Smooth muscle cell (in vitro differentiated cells): ENCODE measurements around the gene ANKMY1. TPM values are rescaled to one million over a fixed set of nuclear protein-coding genes. Genes with fewer than 3 reads are reported as not detected.

ENCODE experiments used
- DNase-seq: peaks from one replicate; lab custom pipeline; 2025; ENCODE audit not compliant: unreplicated experiment; lab: John Stamatoyannopoulos, UW
- H2AFZ ChIP-seq: fragments of 200-600 bp; sonication (generic); 2 replicates; pipeline ENCODE4 v1.6.0; 2016; ENCODE audit warnings: antibody characterized with exemption, low read depth, mild to moderate bottlenecking
- H3F3A ChIP-seq: fragments of 200-600 bp; sonication (generic); 2 replicates; pipeline ENCODE4 v1.6.0; 2017; ENCODE audit warnings: antibody characterized with exemption, low read depth
- H3K27ac ChIP-seq: fragments of 200-600 bp; sonication (generic); 2 replicates; pipeline ENCODE4 v1.5.1; 2016; ENCODE audit warnings: low read depth, mild to moderate bottlenecking
- H3K27me3 ChIP-seq: fragments of 200-600 bp; sonication (generic); 2 replicates; pipeline ENCODE4 v1.6.1; 2016; ENCODE audit warnings: low read depth, mild to moderate bottlenecking
- H3K36me3 ChIP-seq: fragments of 200-600 bp; sonication (generic); 2 replicates; pipeline ENCODE4 v1.5.1; 2016; ENCODE audit warnings: low read depth
- H3K4me1 ChIP-seq: fragments of 200-600 bp; sonication (generic); 2 replicates; pipeline ENCODE4 v1.5.1; 2016; ENCODE audit warnings: low read depth
- H3K4me2 ChIP-seq: fragments of 200-600 bp; sonication (generic); 2 replicates; pipeline ENCODE4 v1.6.0; 2016; ENCODE audit warnings: mild to moderate bottlenecking
- H3K4me3 ChIP-seq: fragments of 200-600 bp; sonication (generic); 2 replicates; pipeline ENCODE4 v1.5.1; 2016; ENCODE audit warnings: mild to moderate bottlenecking
- H3K79me2 ChIP-seq: fragments of 200-600 bp; sonication (generic); 2 replicates; pipeline ENCODE4 v1.6.0; 2016; ENCODE audit warnings: low read depth, mild to moderate bottlenecking
- H3K9ac ChIP-seq: fragments of 200-600 bp; sonication (generic); 2 replicates; pipeline ENCODE4 v1.6.0; 2016; ENCODE audit warnings: low read depth
- H3K9me3 ChIP-seq: fragments of 200-600 bp; sonication (generic); replicated peaks from 2 replicates; pipeline ENCODE4 v1.5.1; 2016; ENCODE audit warnings: low read depth
- H4K20me1 ChIP-seq: fragments of 200-600 bp; sonication (generic); 2 replicates; pipeline ENCODE4 v1.6.0; 2016; ENCODE audit warnings: low read depth
- WGBS: methylation state at CpG from one replicate; pipeline ENCODE4 v1.1.7; 2016; ENCODE audit warnings: low lambda C conversion rate; 5-methylcytosine and 5-hydroxymethylcytosine counted together
- polyA plus RNA-seq: library from polyadenylated mRNA; unstranded; fragments of >200 nt; fragmentation: Nextera tagmentation; extraction: Ambion mirVana; gene quantifications from 2 replicates; pipeline ENCODE4 v1.2.1, GENCODE V29; 2016
- total RNA-seq: library from RNA; depleted of rRNA; stranded (reverse); fragments of >200 nt; gene quantifications from 2 replicates; pipeline ENCODE4 v1.2.3, GENCODE V29; 2014
- TF ChIP-seq, protein P1 (sequence below): fragments of 200-600 bp; sonication (generic); IDR thresholded peaks from 2 replicates; pipeline ENCODE4 v1.5.1; 2017; ENCODE audit warnings: borderline replicate concordance, mild to moderate bottlenecking, antibody characterized with exemption; ENCODE audit not compliant: insufficient read depth, poor library complexity, severe bottlenecking

ANKMY1 gene
- total and polyA plus RNA-seq, 2 experiments from 2014 or later = 6.4 to 8.7 TPM

DNA sequence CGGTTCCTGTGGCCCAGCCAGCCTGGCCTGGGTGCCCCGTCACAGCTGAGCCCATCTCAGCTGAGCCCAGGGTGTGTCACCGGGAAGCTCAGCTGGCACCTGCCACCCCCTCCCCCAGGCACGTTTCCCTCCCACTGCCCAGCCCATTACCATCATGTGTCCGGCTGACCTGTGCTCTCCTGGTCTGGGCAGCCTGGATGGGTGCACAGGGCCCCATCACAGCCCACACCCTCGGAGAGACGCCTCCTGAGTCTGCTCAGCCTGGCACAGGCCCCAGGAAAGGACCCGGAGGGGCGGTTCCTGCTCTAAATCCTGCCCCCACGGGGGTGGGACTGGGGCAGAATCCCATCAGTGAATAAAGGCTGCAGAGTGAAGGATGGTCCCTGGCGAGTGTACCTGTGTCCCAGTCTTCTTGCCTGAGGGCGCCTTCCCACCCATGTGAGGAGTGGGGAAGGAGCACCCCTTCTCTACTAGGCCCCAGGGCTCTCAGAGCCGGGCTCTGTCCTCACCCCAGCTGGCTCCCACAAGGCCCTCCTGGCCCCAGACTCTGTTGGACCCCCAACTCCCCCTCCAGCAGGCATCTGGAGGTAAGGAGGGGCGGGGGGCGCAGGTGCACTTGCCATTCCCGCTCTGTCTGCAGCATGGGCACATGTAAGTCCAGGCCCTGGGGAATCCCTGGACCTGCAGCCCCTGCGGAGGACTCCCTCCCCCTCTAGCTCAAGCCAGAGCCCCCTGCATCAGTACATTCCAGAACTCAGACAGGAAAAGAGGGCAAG is 101.2 kb downstream of the ANKMY1 start:
- H3K4me3 ChIP-seq = no peak overlapping the region
- no peaks in the 10 kb centered on the region for H3K9me3 ChIP-seq
- peaks cover 2% of the 10 kb centered on the region for H3F3A ChIP-seq
- H3K4me1 ChIP-seq = peaks cover 47% of the 10 kb centered on the region
- peak overlapping the region; percentile 80 for H3K4me2 ChIP-seq
- H2AFZ ChIP-seq = no peak overlapping the region
- H3K79me2 ChIP-seq = peaks cover 6% of the 10 kb centered on the region
- H3K36me3 ChIP-seq = no peaks in the 10 kb centered on the region
- 67% methylated on average over 16 of the region's 17 CpGs for WGBS
- H3K27ac ChIP-seq = no peak overlapping the region
- H4K20me1 ChIP-seq = peaks cover 92% of the 10 kb centered on the region
- H3K9ac ChIP-seq = no peak overlapping the region
- TF ChIP-seq, protein P1, sequence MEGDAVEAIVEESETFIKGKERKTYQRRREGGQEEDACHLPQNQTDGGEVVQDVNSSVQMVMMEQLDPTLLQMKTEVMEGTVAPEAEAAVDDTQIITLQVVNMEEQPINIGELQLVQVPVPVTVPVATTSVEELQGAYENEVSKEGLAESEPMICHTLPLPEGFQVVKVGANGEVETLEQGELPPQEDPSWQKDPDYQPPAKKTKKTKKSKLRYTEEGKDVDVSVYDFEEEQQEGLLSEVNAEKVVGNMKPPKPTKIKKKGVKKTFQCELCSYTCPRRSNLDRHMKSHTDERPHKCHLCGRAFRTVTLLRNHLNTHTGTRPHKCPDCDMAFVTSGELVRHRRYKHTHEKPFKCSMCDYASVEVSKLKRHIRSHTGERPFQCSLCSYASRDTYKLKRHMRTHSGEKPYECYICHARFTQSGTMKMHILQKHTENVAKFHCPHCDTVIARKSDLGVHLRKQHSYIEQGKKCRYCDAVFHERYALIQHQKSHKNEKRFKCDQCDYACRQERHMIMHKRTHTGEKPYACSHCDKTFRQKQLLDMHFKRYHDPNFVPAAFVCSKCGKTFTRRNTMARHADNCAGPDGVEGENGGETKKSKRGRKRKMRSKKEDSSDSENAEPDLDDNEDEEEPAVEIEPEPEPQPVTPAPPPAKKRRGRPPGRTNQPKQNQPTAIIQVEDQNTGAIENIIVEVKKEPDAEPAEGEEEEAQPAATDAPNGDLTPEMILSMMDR = no peak
- no peak for DNase-seq
- peaks cover 24% of the 10 kb centered on the region for H3K27me3 ChIP-seq

DNA sequence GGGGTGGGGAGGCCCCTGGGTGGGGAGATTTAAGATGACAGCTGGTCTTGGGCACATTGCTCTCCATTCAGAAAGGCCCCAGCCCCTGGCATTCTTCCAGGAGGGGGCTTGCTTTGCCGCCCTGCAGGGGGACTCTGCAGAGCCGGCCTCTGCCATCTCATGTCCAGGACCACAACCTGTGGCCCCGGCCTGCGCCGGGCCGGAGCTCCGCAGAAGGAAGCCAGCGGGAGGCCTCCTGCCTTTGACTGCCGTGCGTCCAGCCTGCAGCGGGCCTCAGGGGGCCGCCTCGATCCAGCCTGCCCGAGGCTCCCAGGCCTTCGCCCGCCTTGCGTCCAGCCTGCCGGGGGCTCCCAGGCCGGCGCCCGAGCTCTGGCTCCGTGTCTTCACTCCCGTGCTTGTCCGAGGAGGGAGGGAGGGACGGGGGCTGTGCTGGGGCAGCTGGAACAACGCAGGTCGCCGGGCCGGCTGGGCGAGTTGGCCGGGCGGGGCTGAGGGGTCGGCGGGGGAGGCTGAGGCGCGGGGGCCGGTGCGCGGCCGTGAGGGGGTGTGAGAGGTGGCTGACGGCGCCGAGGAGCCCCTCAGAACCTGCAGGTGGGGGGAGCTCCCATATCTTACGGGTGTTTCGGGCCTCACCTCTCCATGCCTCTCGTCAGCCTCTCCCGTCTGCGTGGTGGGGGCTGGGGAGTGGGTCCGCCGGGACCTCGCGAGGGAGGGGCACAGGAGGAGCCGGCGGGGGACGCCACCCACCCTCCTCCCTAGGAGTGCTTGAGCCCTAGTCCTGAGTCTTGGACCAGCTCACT is 101.9 kb downstream of the ANKMY1 start:
- DNase-seq = no peak
- H3K4me2 ChIP-seq = peak overlapping the region; percentile 80

DNA sequence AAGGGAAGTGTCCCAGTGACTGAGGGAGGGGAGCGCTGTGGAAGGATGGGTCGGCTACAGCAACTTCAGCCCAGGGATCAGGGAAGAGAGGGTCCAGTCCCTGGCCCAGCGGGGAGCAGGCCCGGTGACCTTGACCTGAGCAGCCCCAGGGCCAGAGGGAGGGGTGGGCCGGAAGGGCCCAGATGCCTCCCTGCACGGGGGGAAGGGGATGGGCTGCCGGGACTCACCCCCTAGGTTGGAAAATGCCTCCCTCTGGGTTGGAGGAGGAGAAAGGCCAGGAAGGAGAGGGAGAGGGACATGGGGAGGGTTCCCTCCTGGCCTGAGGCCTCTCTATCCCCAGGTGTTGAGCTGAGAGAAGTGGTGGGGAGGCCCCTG is 102.5 kb downstream of the ANKMY1 start:
- peak overlapping the region; percentile 80 for H3K4me2 ChIP-seq
- H3K79me2 ChIP-seq = peaks cover 10% of the 10 kb centered on the region

More for the DNA sequence above, 101.9 kb downstream of the ANKMY1 start:
- Histone ChIP-seq H2AFZ (no peak overlapping the region), H3K4me1 (peaks cover 49% of the 10 kb centered on the region), H4K20me1 (peaks cover 93% of the 10 kb centered on the region), H3K4me3 (peak overlapping the region; percentile 45), H3K36me3 (no peaks in the 10 kb centered on the region), H3K27ac (no peak overlapping the region), H3K27me3 (peaks cover 24% of the 10 kb centered on the region), H3K9me3 (no peaks in the 10 kb centered on the region), H3F3A (peaks cover 2% of the 10 kb centered on the region), H3K9ac (no peak overlapping the region), H3K79me2 (peaks cover 10% of the 10 kb centered on the region)
- TF ChIP-seq, protein P1 = no peak
- WGBS = 9% methylated on average over 23 of the region's 55 CpGs

More for the DNA sequence above, 102.5 kb downstream of the ANKMY1 start:
- Histone ChIP-seq H3K27me3 (peaks cover 24% of the 10 kb centered on the region), H3K9ac (no peak overlapping the region), H3K4me1 (peaks cover 49% of the 10 kb centered on the region), H3F3A (peaks cover 2% of the 10 kb centered on the region), H3K4me3 (peak overlapping the region; percentile 45), H2AFZ (no peak overlapping the region), H4K20me1 (peaks cover 93% of the 10 kb centered on the region), H3K36me3 (no peaks in the 10 kb centered on the region), H3K9me3 (no peaks in the 10 kb centered on the region), H3K27ac (no peak overlapping the region)
- TF ChIP-seq, protein P1 = no peak
- 26% methylated on average over 7 of the region's 7 CpGs for WGBS
- no peak for DNase-seq
